H9 (cell line): ENCODE data around the gene FBXO28. TPM values are rescaled to one million over a fixed set of nuclear protein-coding genes. Genes with fewer than 3 reads are reported as not detected.

Experiments used
- DNase-seq: peaks from one replicate; pipeline ENCODE4 v3.0.0-alpha.2; 2017
- H2AFZ ChIP-seq: one replicate; pipeline ENCODE4 v1.6.1; 2013; ENCODE audit warnings: mild to moderate bottlenecking, low read length, control low read depth, moderate library complexity
- H2AK5ac ChIP-seq: 2 replicates; pipeline ENCODE4 v1.6.1; 2013; ENCODE audit warnings: low read length, control low read depth, mixed read lengths; ENCODE audit not compliant: insufficient read length
- H2BK120ac ChIP-seq: one replicate; pipeline ENCODE4 v1.6.1; 2013; ENCODE audit warnings: low read depth, mild to moderate bottlenecking, low read length, control low read depth, inconsistent platforms; ENCODE audit not compliant: poor library complexity, severe bottlenecking
- H2BK12ac ChIP-seq: 2 replicates; pipeline ENCODE4 v1.6.1; 2013; ENCODE audit warnings: low read length, control low read depth, mixed read lengths, low read depth; ENCODE audit not compliant: insufficient read length
- H2BK15ac ChIP-seq: 2 replicates; pipeline ENCODE4 v1.6.1; 2013; ENCODE audit warnings: low read depth, low read length, control low read depth
- H2BK20ac ChIP-seq: one replicate; pipeline ENCODE4 v1.6.1; 2013; ENCODE audit warnings: low read depth, mild to moderate bottlenecking, low read length, control low read depth, inconsistent platforms; ENCODE audit not compliant: poor library complexity, severe bottlenecking
- H2BK5ac ChIP-seq: 2 replicates; pipeline ENCODE4 v1.6.1; 2013; ENCODE audit warnings: low read length, control low read depth, mixed read lengths; ENCODE audit not compliant: insufficient read length
- H3K14ac ChIP-seq: 2 replicates; pipeline ENCODE4 v1.6.1; 2013; ENCODE audit warnings: low read length, control low read depth; ENCODE audit not compliant: insufficient read depth
- H3K18ac ChIP-seq: 2 replicates; pipeline ENCODE4 v1.6.1; 2013; ENCODE audit warnings: low read depth, mild to moderate bottlenecking, mixed read lengths, low read length, control low read depth; ENCODE audit not compliant: insufficient read length
- H3K23ac ChIP-seq: 2 replicates; pipeline ENCODE4 v1.6.1; 2013; ENCODE audit warnings: low read length, control low read depth, mixed read lengths, low read depth; ENCODE audit not compliant: insufficient read length
- H3K23me2 ChIP-seq: 2 replicates; pipeline ENCODE4 v1.6.1; 2013; ENCODE audit warnings: low read depth, mild to moderate bottlenecking, mixed read lengths, low read length, control low read depth; ENCODE audit not compliant: insufficient read length, poor library complexity, severe bottlenecking
- H3K27ac ChIP-seq: 2 replicates; pipeline ENCODE4 v1.5.1; 2013; ENCODE audit warnings: low read length, control low read depth, mixed read lengths, low read depth; ENCODE audit not compliant: insufficient read length
- H3K27me3 ChIP-seq: 2 replicates; pipeline ENCODE4 v1.6.1; 2013; ENCODE audit warnings: low read length, control low read depth, inconsistent platforms; ENCODE audit not compliant: insufficient read depth
- H3K4ac ChIP-seq: 2 replicates; pipeline ENCODE4 v1.6.1; 2013; ENCODE audit warnings: low read depth, mild to moderate bottlenecking, control low read depth, inconsistent platforms, low read length, moderate library complexity
- H3K4me1 ChIP-seq: 2 replicates; pipeline ENCODE4 v1.6.1; 2013; ENCODE audit warnings: low read length, control low read depth, inconsistent platforms; ENCODE audit not compliant: insufficient read depth
- H3K4me2 ChIP-seq: 2 replicates; pipeline ENCODE4 v1.6.1; 2013; ENCODE audit warnings: low read length, control low read depth, mixed read lengths; ENCODE audit not compliant: insufficient read length, insufficient read depth
- H3K56ac ChIP-seq: 2 replicates; pipeline ENCODE4 v1.6.1; 2013; ENCODE audit warnings: low read depth, mild to moderate bottlenecking, mixed read lengths, low read length, control low read depth; ENCODE audit not compliant: insufficient read length
- H3K79me1 ChIP-seq: 2 replicates; pipeline ENCODE4 v1.6.1; 2013; ENCODE audit warnings: low read depth, mild to moderate bottlenecking, moderate library complexity, low read length, control low read depth, inconsistent platforms; ENCODE audit not compliant: insufficient read depth, poor library complexity, severe bottlenecking
- H3K79me2 ChIP-seq: 2 replicates; pipeline ENCODE4 v1.6.1; 2013; ENCODE audit warnings: low read length, control low read depth, inconsistent platforms; ENCODE audit not compliant: insufficient read depth
- H3K9ac ChIP-seq: 2 replicates; pipeline ENCODE4 v1.6.1; 2013; ENCODE audit warnings: low read length, control low read depth, mixed read lengths; ENCODE audit not compliant: insufficient read length; ENCODE audit errors: extremely low read depth
- H3K9me3 ChIP-seq: one replicate; pipeline ENCODE4 v1.6.1; 2013; ENCODE audit warnings: low read depth, low read length, inconsistent platforms; ENCODE audit not compliant: control insufficient read depth
- H3T11ph ChIP-seq: one replicate; pipeline ENCODE4 v1.6.1; 2013; ENCODE audit warnings: mild to moderate bottlenecking, low read length, control low read depth, inconsistent platforms
- H4K20me1 ChIP-seq: one replicate; pipeline ENCODE4 v1.6.1; 2013; ENCODE audit not compliant: control insufficient read depth, insufficient read length, insufficient read depth
- H4K5ac ChIP-seq: 2 replicates; pipeline ENCODE4 v1.6.1; 2013; ENCODE audit warnings: low read depth, mild to moderate bottlenecking, mixed read lengths, low read length, control low read depth; ENCODE audit not compliant: insufficient read length
- H4K8ac ChIP-seq: replicated peaks from 2 replicates; pipeline ENCODE4 v1.6.1; 2013; ENCODE audit warnings: low read length, control low read depth, mixed read lengths, low read depth; ENCODE audit not compliant: insufficient read length
- H4K91ac ChIP-seq: 2 replicates; pipeline ENCODE4 v1.6.1; 2013; ENCODE audit warnings: low read depth, mild to moderate bottlenecking, moderate library complexity, mixed read lengths, low read length, control low read depth; ENCODE audit not compliant: insufficient read length
- H3K27ac Mint-ChIP-seq, 3 experiments: 2 replicates in 2 of 3; 3 replicates in 1 of 3; pipeline ENCODE4 v1.8.0; 2020 to 2021; ENCODE audit warnings: mixed read lengths in 3 of 3, mild to moderate bottlenecking in 1 of 3, moderate library complexity in 1 of 3
- H3K27me3 Mint-ChIP-seq: 2 replicates; pipeline ENCODE4 v1.8.0; 2021; ENCODE audit warnings: low read depth, mild to moderate bottlenecking, moderate library complexity, mixed read lengths
- H3K36me3 Mint-ChIP-seq, 3 experiments: 2 replicates in 2 of 3; 3 replicates in 1 of 3; pipeline ENCODE4 v1.8.0; 2020 to 2021; ENCODE audit warnings: low read depth in 3 of 3, mixed read lengths in 3 of 3; ENCODE audit not compliant: insufficient read depth in 1 of 3
- H3K4me1 Mint-ChIP-seq, 2 experiments: 2 replicates each; pipeline ENCODE4 v1.8.0; 2020; ENCODE audit warnings: mixed read lengths in 2 of 2
- H3K4me3 Mint-ChIP-seq, 2 experiments: 2 replicates in 1 of 2; 3 replicates in 1 of 2; pipeline ENCODE4 v1.8.0; 2020 to 2021; ENCODE audit warnings: mild to moderate bottlenecking in 2 of 2, mixed read lengths in 2 of 2, moderate library complexity in 1 of 2
- H3K9me3 Mint-ChIP-seq, 2 experiments: 2 replicates in 1 of 2; 3 replicates in 1 of 2; pipeline ENCODE4 v1.8.0; 2020; ENCODE audit warnings: mild to moderate bottlenecking in 2 of 2, mixed read lengths in 2 of 2, moderate library complexity in 1 of 2
- WGBS: extraction: QIAGEN DNeasy Blood & Tissue Kit; methylation state at CpG from one replicate; pipeline ENCODE4 v1.1.7; 2013; ENCODE audit warnings: missing lambda C conversion rate, low lambda C conversion rate, mixed read lengths; ENCODE audit not compliant: insufficient read length; ENCODE audit errors: extremely low coverage; 5-methylcytosine and 5-hydroxymethylcytosine counted together
- total RNA-seq: library from RNA; stranded (reverse); gene quantifications from 2 replicates; pipeline ENCODE4 v1.2.1, GENCODE V29; 2021
- TF ChIP-seq, protein P1 (sequence below): fragments of 200-600 bp; sonication (generic); conservative IDR thresholded peaks from 3 replicates; pipeline ENCODE4 v1.8.0; 2021; ENCODE audit warnings: antibody characterized with exemption, mild to moderate bottlenecking

FBXO28 gene
- total RNA-seq, 1 experiment from 2014 or later: 55.0 TPM

DNA sequence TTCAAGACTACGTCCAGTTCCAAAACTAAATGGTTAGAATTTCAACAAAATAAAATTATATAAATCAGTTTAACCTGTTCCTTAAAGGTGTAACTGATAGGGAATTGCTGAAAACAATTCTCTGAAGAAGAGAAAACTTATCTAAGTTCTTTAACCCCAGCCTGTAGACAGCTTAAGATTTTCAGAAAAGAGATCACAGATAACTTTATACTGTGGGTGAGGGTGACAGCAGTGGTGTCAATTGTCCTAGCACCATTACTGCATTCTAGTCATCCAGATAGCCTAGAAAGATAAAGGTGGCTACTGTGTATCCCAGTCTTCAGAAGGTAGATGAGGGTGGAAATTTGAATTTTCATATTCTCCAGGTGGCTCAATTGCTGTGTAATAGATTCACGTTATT, 49.4 kb downstream of the FBXO28 start:
- Histone ChIP-seq H3K4me1 (no peaks in the 10 kb centered on the region; the same call in 1 of the 2 replicates), H3K18ac (no peak overlapping the region), H2AFZ (no peak overlapping the region), H3K23me2 (no peaks in the 10 kb centered on the region), H3K56ac (no peak overlapping the region), H3K27me3 (no peaks in the 10 kb centered on the region), H3K9ac (no peak overlapping the region), H3K9me3 (no peaks in the 10 kb centered on the region), H3K23ac (no peak overlapping the region), H3K14ac (no peak overlapping the region), H3K4ac (no peak overlapping the region), H2BK5ac (no peak overlapping the region), H2BK15ac (no peak overlapping the region), H4K8ac (no peak overlapping the region), H3K79me2 (no peaks in the 10 kb centered on the region), H2AK5ac (no peak overlapping the region), H4K20me1 (no peaks in the 10 kb centered on the region), H3K4me2 (no peak overlapping the region), H3T11ph (no peak overlapping the region), H3K79me1 (no peaks in the 10 kb centered on the region), H3K27ac (no peak overlapping the region), H4K5ac (no peak overlapping the region), H2BK20ac (no peak overlapping the region), H2BK120ac (no peak overlapping the region), H2BK12ac (no peak overlapping the region), H4K91ac (no peak overlapping the region)
- TF ChIP-seq, protein P1, sequence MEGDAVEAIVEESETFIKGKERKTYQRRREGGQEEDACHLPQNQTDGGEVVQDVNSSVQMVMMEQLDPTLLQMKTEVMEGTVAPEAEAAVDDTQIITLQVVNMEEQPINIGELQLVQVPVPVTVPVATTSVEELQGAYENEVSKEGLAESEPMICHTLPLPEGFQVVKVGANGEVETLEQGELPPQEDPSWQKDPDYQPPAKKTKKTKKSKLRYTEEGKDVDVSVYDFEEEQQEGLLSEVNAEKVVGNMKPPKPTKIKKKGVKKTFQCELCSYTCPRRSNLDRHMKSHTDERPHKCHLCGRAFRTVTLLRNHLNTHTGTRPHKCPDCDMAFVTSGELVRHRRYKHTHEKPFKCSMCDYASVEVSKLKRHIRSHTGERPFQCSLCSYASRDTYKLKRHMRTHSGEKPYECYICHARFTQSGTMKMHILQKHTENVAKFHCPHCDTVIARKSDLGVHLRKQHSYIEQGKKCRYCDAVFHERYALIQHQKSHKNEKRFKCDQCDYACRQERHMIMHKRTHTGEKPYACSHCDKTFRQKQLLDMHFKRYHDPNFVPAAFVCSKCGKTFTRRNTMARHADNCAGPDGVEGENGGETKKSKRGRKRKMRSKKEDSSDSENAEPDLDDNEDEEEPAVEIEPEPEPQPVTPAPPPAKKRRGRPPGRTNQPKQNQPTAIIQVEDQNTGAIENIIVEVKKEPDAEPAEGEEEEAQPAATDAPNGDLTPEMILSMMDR: no peak
- Mint-ChIP-seq H3K27ac (peak overlapping the region in 1 of 3 experiments; percentile 98; a peak in 2 of 7 replicates), H3K36me3 (peaks cover 5 to 24% (median 19%) of the 10 kb centered on the region in 3 experiments; a peak in 6 of 7 replicates), H3K9me3 (no peaks in the 10 kb centered on the region; a peak in 2 of 5 replicates), H3K4me3 (no peak overlapping the region), H3K27me3 (no peaks in the 10 kb centered on the region), H3K4me1 (peaks cover 18 to 19% of the 10 kb centered on the region in 2 experiments)
- DNase-seq: no peak
- WGBS: no CpG with 5 or more reads among the region's 2 CpGs
